GM12865 (cell line): ENCODE measurements around the gene CNN1.
A peak's percentile ranks its signal among the peaks of the same experiment; 100 is the strongest.

Source experiments
- DNase-seq: peaks from one replicate; pipeline ENCODE4 v3.0.0; 2010; ENCODE audit warnings: low read depth
- H3K4me3 ChIP-seq: 2 replicates; pipeline ENCODE4 v1.5.1; 2011; ENCODE audit warnings: mild to moderate bottlenecking, low read depth, low read length, control low read depth
- TF ChIP-seq, protein P1 (sequence below): IDR thresholded peaks from 2 replicates; pipeline ENCODE4 v1.5.1; 2011; ENCODE audit warnings: low read length, control low read depth, low read depth, inconsistent platforms; ENCODE audit not compliant: insufficient read depth; ENCODE audit errors: missing control alignments

The CNN1 gene

DNA sequence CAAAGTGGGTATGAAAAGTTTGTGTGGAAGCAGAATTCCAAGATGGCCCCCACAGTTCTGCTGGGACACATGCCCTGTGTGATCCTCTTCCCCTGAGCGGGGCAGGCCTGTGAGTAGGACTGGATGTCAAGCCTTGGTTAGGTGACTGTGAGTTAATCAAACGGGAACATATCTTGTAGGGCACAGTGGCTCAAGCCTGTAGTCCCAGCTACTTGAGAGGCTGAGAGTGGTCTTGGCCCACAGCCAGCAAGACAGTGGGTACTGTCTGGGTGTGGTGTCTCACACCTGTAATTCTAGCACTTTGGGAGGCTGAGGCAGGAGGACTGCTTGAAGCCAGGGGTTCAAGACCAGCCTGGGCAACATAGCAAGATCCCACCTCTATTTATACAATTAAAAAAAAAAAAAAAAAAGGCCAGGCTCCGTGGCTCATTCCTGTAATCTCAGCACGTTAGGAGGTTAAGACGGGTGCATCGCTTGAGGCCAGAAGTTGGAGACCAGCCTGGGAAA lies 39.4 kb upstream of the CNN1 start:
- TF ChIP-seq, protein P1, sequence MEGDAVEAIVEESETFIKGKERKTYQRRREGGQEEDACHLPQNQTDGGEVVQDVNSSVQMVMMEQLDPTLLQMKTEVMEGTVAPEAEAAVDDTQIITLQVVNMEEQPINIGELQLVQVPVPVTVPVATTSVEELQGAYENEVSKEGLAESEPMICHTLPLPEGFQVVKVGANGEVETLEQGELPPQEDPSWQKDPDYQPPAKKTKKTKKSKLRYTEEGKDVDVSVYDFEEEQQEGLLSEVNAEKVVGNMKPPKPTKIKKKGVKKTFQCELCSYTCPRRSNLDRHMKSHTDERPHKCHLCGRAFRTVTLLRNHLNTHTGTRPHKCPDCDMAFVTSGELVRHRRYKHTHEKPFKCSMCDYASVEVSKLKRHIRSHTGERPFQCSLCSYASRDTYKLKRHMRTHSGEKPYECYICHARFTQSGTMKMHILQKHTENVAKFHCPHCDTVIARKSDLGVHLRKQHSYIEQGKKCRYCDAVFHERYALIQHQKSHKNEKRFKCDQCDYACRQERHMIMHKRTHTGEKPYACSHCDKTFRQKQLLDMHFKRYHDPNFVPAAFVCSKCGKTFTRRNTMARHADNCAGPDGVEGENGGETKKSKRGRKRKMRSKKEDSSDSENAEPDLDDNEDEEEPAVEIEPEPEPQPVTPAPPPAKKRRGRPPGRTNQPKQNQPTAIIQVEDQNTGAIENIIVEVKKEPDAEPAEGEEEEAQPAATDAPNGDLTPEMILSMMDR, result no peak
- H3K4me3 ChIP-seq, result no peak overlapping the region
- no peak for DNase-seq

DNA sequence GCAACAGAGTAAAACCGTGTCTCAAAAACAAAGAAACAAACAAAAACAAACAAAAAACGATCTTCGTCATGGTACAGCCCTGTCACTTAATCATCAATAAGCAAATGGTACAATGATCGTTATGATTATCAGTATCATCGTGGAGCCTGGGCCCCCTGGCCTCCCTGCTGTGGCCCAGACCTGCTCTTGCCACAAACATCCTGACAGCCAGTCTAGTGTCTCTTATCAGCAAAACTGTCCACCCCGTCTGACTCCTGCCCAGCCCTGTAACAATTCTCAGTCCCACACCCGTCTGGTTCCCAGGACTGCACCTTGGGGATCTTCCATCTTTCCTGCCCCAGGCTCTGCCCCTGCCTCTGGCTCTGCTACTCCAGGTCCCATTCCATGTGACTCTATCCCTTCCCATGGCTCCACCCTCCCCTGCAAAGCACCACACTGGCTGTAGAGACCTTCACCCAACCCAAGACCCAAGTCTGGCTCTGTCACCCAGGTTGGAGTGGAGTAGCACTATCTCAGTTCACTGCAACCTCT lies 38.7 kb upstream of the CNN1 start:
- no peak for DNase-seq
- TF ChIP-seq, protein P1, result no peak
- no peak overlapping the region for H3K4me3 ChIP-seq

DNA sequence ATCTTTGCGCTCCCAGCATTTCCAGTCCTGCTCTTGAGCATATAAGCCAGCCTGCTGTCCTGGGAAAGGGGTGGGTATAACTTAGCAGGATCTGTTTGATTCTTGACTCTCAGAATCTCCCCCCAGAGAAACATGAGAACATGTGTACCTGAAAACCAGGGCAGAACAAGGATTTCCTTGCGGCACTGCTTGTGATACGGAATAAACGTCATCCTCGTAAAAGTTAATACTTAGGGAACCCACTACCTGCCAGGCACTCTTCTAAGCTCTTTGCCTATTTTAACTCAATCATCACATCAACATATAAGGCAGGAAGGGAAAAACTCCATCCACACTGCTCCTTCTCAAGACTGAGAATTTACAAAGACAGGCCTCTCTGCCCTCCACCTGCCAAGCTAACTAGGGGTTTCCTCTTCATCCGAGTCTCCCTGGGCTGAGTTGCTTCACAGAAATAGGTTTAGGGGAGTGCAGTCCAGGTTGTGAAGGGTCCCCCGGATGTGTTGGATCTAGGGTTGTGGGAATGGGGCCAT lies 34.1 kb upstream of the CNN1 start:
- TF ChIP-seq, protein P1, result no peak
- peak overlapping the region; percentile 77 for H3K4me3 ChIP-seq
- DNase-seq, result no peak

DNA sequence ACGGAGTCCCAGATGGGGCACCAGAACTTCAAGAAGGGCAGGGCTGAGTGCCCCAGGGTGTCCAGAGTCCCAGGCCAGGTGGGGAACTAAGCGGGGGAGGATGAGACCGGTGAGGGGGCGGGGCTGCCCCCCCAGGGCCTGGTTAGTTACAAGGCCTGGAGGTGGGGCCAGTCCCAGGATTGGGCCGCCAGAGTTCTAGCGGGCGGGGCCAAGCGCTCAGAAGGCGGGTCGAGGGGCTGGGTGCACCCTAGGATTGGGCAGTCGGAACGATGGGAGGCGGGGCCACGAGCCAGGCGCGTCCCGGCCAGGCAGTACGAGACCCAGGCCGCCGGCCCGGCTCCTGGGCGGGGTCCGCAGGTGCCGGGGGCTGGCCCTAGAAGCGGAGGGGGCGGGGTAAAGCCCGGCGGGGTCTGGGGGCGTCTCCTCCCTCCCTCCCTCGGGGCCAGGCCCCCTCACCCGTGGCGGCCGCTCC lies 33.6 kb upstream of the CNN1 start:
- peak overlapping the region; percentile 77 for H3K4me3 ChIP-seq
- peak; percentile 98 for DNase-seq
- TF ChIP-seq, protein P1, result no peak

DNA sequence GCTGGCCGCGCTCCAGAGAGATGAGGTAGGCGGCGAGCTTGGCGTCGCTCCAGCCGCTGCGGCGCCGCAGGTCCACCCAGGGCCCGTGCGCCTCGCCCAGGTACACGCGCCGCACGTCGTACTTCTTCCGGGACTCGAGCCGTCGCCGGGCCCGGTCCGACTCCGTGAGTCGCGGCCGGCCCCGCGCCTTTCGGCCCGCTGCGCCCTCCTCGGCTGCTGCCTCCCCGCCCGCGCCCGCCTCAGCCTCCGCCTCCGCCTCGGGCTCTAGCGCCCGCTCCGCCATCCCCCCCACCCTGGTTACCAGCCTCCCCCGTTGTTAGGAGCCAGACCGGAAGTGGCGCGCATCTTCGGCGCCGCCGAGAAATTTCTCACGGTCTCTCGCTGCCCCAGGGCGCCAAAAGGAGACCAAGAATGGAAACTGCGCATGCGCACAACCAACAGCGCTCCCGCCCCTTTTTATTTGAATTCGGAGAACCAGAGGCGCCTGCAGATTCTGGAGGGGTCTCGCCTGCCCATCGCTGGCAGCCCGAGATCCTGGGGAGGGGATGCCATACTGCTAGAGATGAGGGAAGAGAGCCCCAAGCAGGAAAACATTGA lies 33.0 kb upstream of the CNN1 start, which contains the start of gene ZNF653:
TSS of gene ZNF653 (minus strand) at position 336 of the 597 bp plus-strand sequence. CDS start at position 283, 53 bp downstream.
- peak; percentile 97 for DNase-seq
- TF ChIP-seq, protein P1, result no peak

DNA sequence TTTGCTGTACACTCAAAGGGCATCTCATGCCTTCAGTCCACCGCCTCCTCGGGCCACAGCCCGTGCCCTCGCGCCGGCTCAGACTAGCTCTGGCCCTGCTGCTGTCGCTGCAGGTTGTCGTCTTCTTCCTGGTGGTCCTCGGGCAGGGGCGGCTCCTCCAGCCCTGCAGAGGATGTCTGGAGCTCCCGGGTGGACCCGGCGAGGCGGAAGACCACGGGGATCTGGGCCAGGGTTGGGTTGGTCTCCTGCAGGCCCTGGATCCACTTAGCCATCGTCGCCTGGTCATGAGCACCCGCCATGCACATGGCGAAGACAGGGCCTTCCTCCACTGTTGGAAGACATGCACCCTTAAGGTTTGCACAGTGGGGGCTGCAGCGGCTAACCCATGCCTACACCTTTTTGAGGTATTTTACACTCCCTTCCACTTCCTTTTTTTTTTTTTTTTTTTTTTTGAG lies 32.5 kb upstream of the CNN1 start:
- H3K4me3 ChIP-seq, result peak overlapping the region; percentile 77
- DNase-seq, result no peak
- TF ChIP-seq, protein P1, result no peak

More for the DNA sequence above, 33.0 kb upstream of the CNN1 start, which contains the start of gene ZNF653:
- H3K4me3 ChIP-seq, result peak within 1 kb of the TSS; percentile 77
